ENCODE measurements around the gene AUNIP. TPM values are rescaled to one million over a fixed set of nuclear protein-coding genes. Genes with fewer than 3 reads are reported as not detected.

AUNIP gene
- total RNA-seq, 1 experiment from 2014 or later: 11.0 TPM

DNA sequence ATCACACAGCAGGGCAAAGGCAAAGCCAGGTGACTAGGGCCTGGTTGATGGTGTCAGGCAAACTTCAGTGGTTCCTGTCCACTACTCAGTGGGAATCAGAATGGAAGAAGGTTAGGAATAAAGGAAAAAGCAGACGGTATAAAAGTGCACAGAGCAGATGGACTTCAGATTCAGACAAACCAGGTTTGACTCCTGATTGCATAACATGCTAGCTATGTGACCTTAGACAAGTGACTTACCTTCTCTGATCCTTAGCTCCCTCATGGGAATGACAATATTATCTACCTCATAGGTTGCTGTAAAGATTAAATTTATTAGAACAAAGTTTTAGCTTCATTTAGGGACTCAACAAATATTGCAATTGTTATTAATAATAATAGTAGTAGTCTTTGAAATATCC lies 11.4 kb upstream of the AUNIP start:
- CTCF ChIA-PET: no interaction called here

DNA sequence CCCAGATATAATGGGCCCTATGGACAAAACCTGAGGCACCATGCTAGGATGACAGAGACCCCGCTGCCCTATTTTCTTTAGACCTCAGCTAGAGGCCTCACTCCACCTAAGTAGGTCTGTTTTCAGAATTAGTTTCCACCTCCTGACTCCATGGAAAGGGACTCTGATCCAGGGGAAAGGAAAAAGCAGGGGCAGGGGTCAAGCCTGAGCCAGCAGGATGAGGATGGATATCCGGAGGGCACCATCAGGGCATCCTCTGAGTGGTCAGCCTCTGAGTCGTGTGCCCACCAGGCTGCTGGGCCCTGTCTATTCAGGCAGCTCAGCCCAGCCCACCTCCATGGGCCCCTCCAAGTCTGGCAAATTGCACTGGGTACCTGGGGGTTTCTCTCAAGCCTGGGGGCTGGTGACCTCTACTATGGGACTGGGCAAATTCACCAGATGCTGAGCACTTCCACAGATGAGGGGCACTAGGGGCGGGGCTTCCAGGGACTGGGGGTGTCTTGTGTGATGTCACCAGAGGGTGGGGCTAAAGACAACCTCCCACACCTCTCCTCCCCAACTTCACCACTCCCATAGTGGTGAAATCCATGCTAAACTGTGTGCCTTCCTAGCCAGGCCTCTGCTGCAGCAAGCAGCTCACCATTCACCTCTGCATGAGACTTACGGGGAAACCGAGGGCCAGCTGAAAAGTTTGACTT lies 10.8 kb upstream of the AUNIP start:
- intact Hi-C loops (cut with micrococcal nuclease; ENCODE audit: unreplicated experiment): no loop called here
- no peak overlapping the region for H2AFZ ChIP-seq
- no peak overlapping the region for H3K27ac ChIP-seq
- H3K9me2 ChIP-seq (ENCODE audit: insufficient read depth): no peaks in the 10 kb centered on the region
- no peaks in the 10 kb centered on the region for H3K27me3 ChIP-seq (ENCODE audit: insufficient read depth, low read depth)
- ChIA-PET POLR2A (ENCODE audit: unreplicated experiment) (no interaction called here), CTCF (no interaction called here)
- no peaks in the 10 kb centered on the region; the same call in 1 of the 2 replicates for H3F3A ChIP-seq (ENCODE audit: insufficient read depth, low read depth)
- TF ChIP-seq EZH2 (IDR thresholded peaks at IDR 0.05; ENCODE audit: low read depth): no peak
- TF ChIP-seq, protein P1, sequence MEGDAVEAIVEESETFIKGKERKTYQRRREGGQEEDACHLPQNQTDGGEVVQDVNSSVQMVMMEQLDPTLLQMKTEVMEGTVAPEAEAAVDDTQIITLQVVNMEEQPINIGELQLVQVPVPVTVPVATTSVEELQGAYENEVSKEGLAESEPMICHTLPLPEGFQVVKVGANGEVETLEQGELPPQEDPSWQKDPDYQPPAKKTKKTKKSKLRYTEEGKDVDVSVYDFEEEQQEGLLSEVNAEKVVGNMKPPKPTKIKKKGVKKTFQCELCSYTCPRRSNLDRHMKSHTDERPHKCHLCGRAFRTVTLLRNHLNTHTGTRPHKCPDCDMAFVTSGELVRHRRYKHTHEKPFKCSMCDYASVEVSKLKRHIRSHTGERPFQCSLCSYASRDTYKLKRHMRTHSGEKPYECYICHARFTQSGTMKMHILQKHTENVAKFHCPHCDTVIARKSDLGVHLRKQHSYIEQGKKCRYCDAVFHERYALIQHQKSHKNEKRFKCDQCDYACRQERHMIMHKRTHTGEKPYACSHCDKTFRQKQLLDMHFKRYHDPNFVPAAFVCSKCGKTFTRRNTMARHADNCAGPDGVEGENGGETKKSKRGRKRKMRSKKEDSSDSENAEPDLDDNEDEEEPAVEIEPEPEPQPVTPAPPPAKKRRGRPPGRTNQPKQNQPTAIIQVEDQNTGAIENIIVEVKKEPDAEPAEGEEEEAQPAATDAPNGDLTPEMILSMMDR (conservative IDR thresholded peaks at IDR 0.05): no peak
- no peaks in the 10 kb centered on the region for H3K36me3 ChIP-seq (ENCODE audit: low read depth)
- no peak overlapping the region for H3K4me2 ChIP-seq
- no peak overlapping the region for H3K4me3 ChIP-seq
- no peaks in the 10 kb centered on the region for H3K9me3 ChIP-seq (ENCODE audit: insufficient read depth, low read depth)
- H4K20me1 ChIP-seq (ENCODE audit: insufficient read depth): no peaks in the 10 kb centered on the region
- H3K4me1 ChIP-seq (replicated peaks; ENCODE audit: insufficient read depth): peaks cover 13% of the 10 kb centered on the region
- peaks cover 27% of the 10 kb centered on the region for H3K79me2 ChIP-seq (ENCODE audit: low read depth)
- BruUV-seq (replicated peaks): no TSS peak
- DNase-seq: no peak

More for the DNA sequence above, 11.4 kb upstream of the AUNIP start:
- Histone ChIP-seq H3K27me3 (ENCODE audit: insufficient read depth, low read depth) (no peaks in the 10 kb centered on the region), H3K4me2 (no peak overlapping the region), H3K79me2 (ENCODE audit: low read depth) (peaks cover 27% of the 10 kb centered on the region), H4K20me1 (ENCODE audit: insufficient read depth) (no peaks in the 10 kb centered on the region), H3K27ac (no peak overlapping the region), H3K9me3 (ENCODE audit: insufficient read depth, low read depth) (no peaks in the 10 kb centered on the region), H3F3A (ENCODE audit: insufficient read depth, low read depth) (no peaks in the 10 kb centered on the region; the same call in 1 of the 2 replicates), H3K36me3 (ENCODE audit: low read depth) (no peaks in the 10 kb centered on the region), H3K9me2 (ENCODE audit: insufficient read depth) (no peaks in the 10 kb centered on the region), H3K4me1 (replicated peaks; ENCODE audit: insufficient read depth) (peaks cover 13% of the 10 kb centered on the region), H3K4me3 (no peak overlapping the region), H2AFZ (no peak overlapping the region)
- BruUV-seq (replicated peaks): no TSS peak
- intact Hi-C loops (cut with micrococcal nuclease; ENCODE audit: unreplicated experiment): no loop called here
- no peak for DNase-seq
- POLR2A ChIA-PET (ENCODE audit: unreplicated experiment): no interaction called here
- TF ChIP-seq, protein P1 (conservative IDR thresholded peaks at IDR 0.05): no peak
- no peak for TF ChIP-seq EZH2 (IDR thresholded peaks at IDR 0.05; ENCODE audit: low read depth)

DNA sequence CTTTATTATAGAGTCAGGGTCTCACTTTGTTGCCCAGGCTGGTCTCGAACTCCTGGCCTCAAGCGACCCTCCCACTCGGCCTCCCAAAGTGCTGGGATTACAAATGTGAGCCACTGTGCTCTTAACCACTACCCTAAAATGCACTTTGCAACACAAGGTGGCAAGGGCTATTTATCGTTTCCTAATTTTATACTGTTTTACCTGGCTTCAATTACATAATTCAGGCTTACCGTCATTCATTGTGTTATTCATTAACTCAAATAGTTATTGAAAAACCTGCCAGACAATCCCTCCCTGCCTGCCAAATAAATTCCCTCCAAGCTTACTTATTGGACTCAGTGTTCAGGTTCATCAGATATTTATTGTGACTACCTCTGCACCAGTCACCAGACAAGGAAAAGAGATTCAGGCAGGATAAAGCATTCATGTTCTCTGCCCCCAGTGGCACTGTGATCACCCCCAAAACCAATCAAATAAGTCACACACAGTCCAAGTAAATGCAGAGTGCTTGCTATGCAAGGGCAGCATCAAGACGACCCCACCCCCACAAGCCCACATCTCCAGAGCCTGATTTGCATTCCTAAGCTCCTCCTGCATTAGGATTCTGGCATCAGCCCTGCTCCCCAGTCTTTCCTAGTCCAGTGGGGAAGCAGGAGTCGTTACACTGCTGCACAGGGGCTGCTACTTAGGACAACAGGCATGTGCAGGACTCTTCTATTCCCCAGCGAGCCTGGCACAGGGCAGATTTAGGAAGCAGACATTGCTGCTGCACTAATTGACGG lies 8.1 kb upstream of the AUNIP start:
- CTCF ChIA-PET: no interaction called here
- no peak overlapping the region for H3K4me2 ChIP-seq
- BruUV-seq (replicated peaks): no TSS peak
- no peaks in the 10 kb centered on the region; the same call in 1 of the 2 replicates for H3F3A ChIP-seq (ENCODE audit: insufficient read depth, low read depth)
- H3K27ac ChIP-seq: no peak overlapping the region
- no peak for DNase-seq
- TF ChIP-seq, protein P1 (conservative IDR thresholded peaks at IDR 0.05): no peak
- no peak for TF ChIP-seq EZH2 (IDR thresholded peaks at IDR 0.05; ENCODE audit: low read depth)
- POLR2A ChIA-PET (ENCODE audit: unreplicated experiment): interaction anchor here (0.6 kb wide), 1 partner anchor 13 kb away, joined by 6 read pairs; no protein-coding TSS in a partner anchor
- H3K9me3 ChIP-seq (ENCODE audit: insufficient read depth, low read depth): no peaks in the 10 kb centered on the region
- no peaks in the 10 kb centered on the region for H3K27me3 ChIP-seq (ENCODE audit: insufficient read depth, low read depth)
- H2AFZ ChIP-seq: no peak overlapping the region
- H3K4me3 ChIP-seq: no peak overlapping the region
- H3K79me2 ChIP-seq (ENCODE audit: low read depth): peaks cover 4% of the 10 kb centered on the region; the same call in 1 of the 2 replicates
- no peaks in the 10 kb centered on the region for H3K36me3 ChIP-seq (ENCODE audit: low read depth)
- no peaks in the 10 kb centered on the region for H4K20me1 ChIP-seq (ENCODE audit: insufficient read depth)
- intact Hi-C loops (cut with micrococcal nuclease; ENCODE audit: unreplicated experiment): no loop called here
- no peaks in the 10 kb centered on the region for H3K9me2 ChIP-seq (ENCODE audit: insufficient read depth)
- no peaks in the 10 kb centered on the region; the same call in 1 of the 2 replicates for H3K4me1 ChIP-seq (replicated peaks; ENCODE audit: insufficient read depth)

Measured in PC-9 (cell line).